NCI-H146 treated with DMSO at 0.1 percent for 48 hours (cell line): ENCODE results near the gene CCR7.

Experiments used
- DNase-seq: peaks from one replicate; lab custom pipeline; 2025; ENCODE audit not compliant: unreplicated experiment; lab: John Stamatoyannopoulos, UW

CCR7 gene

GRCh38 chr17:40519089-40519775 lies 46.0 kb downstream of the CCR7 start:
- DNase-seq: no peak

- DNase-seq: no peak
Observed at GRCh38 chr17:40518401-40519088, 46.7 kb downstream of the CCR7 start.

GRCh38 chr17:40517981-40518380 lies 47.3 kb downstream of the CCR7 start:
- no peak for DNase-seq

GRCh38 chr17:40517286-40517662 lies 48.0 kb downstream of the CCR7 start:
- no peak for DNase-seq

DNA sequence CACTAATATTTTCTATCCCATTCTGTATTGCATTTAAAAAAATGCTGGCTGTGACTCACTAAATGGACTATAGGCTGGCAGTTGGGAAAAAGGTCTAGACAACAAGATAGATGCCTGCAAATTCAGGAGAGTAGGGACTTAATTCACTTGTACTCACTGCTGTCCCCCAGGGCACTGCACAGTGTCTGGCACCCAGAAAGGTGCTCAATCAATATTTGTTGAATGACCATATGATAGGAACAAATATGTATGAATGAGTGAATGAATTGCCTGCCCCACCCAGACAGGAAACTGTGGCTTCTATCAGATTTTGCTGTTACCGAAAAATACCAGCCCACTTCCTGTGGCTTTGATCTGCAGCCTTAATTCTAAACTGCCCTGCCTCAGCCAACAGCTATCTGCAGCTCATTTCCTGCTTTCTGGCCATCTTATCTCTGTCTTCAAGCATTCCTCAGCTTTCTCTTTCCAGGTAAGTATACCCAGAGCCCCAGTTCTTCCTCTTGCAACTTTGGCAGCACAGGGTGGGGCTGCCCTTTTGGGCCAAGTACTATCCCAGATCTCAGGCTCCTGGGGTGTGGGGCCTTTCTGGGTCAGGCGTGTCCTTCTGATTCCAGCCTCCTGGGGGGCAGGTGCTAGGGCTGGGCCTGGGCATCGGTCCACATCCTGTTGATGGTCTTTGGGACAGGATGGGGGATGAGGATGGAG lies 48.5 kb downstream of the CCR7 start:
- DNase-seq: no peak

GRCh38 chr17:40515491-40516041 lies 49.7 kb downstream of the CCR7 start:
- no peak for DNase-seq

GRCh38 chr17:40515011-40515410 lies 50.3 kb downstream of the CCR7 start:
- no peak for DNase-seq

DNA sequence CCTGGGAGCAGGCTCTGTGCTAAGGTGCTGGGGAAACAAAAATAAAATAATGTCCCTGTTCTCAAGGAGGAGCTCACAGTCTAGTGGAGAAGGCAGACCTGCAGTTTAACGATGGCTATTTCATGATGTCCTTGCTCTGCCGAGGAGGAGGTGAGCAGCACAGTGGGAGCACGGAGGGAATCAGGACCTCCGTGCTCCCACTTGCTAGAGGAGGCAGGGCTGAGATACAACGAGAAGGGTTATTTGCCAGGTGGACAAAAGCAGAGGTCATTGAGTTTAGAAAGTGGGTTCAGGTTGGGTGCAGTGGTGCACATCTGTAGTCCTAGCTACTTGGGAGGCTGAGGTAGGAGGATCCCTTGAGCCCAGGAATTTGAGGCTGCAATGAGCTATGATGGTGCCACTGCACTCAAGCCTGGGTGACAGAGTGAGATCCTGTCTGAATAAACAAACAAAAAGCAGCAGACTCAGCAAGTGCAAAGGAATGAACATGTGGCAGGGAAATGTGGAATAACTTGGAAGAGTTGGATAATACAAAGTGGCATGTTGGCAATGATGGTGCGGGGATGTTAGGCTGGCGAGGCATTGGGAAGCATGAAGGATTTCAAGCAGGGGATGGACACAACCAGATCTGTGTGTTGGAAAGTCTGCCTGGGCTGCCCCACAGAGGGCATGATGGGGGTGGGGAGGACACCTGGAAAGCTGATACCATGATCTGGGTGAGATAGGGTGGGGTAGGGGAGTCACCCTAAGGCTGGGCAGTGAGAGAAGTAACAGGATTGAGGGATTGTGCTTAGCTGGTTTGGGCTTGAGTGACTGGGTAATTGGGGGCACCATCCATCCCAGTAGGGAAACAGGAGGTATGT lies 51.0 kb downstream of the CCR7 start:
- no peak for DNase-seq

DNA sequence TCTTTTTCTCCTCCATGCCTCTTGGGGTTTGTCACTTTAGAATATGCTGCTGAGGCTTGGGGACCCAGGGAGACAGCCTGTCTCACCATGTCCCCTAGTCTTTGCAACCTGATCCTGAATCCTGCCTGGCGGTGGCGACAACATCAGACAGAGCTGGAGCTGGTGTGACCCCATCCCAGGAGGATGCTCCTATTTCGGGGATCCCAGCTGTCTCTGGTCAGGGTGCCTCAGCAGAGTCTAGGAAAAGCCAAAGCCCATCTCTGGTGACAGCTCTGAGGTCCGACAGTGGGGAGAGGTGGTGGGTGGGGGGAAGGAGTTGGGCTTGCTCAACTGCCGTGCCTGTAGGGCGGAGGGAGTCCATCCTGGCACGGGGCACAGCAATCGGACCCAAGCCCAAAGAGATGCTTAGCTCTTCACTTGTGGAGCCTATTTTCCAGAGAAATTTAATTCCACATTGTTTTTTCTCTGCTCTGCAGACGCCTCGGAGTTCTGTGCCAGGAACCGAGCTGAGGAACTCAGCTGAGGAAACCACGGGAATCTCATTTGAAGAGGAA lies 53.5 kb downstream of the CCR7 start:
- DNase-seq: no peak

DNA sequence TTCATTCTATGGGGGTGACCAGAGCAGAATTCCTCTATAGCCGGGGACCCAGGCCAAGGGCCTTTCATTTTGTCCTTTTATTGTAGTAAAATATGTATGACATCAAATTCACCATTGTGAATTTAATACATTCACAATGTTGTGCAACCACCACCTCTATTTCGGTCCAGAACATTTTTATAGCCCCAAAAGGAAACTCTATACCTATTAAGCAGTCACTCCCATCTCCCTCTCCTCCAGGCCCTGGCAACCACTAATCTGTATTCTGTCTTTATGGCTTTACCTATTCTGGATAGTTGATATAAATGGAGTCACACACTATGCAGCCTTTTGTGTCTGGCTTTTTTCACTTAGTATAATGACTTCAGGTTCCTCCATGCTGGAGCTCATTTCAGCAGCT lies 54.1 kb downstream of the CCR7 start:
- DNase-seq: no peak

GRCh38 chr17:40510328-40510648 lies 55.0 kb downstream of the CCR7 start:
- peak; percentile 48 for DNase-seq

DNA sequence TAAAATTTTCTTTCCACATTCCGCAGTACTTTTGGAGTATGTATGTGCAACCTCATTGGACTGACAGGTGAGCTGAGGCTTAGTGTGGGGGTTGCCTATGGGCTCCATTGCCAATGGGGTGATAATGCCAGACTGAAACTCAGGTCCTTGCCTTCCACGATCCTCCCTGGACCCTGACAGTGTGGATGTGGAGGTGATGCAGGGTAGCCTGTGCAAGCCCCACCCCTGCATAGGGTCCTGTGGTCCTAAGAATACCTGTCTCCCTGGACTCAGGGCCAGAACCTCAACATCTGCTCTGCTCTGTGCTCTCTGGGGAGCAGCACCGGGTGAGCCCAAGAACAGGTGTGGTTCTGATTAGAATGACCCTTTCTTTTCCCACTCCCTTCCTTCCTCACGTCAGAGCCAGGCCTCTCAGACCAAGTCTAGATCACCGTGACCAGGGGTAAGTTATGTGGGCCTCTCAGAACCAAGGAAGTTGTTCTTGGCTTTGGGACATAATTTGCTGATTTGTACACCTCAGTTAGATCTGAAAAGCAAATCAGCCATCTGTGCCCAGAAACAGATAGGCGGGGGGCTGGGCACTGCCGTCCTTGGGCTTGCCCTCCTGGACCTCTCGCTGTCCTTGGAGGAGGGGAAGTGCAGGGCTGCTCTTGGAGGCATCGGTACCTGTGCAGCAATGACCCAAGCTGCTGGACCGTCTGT lies 55.5 kb downstream of the CCR7 start:
- DNase-seq: no peak

GRCh38 chr17:40506786-40507185 lies 58.5 kb downstream of the CCR7 start:
- DNase-seq: no peak
